ENCODE results near the gene RREB1. TPM values are rescaled to one million over a fixed set of nuclear protein-coding genes. Genes with fewer than 3 reads are reported as not detected.

RREB1 gene
- total and polyA plus RNA-seq, 10 donors, result 3.2 to 72.0 (median 54.6) TPM

- H3K27ac ChIP-seq, result peak overlapping the region in 7 of 8 donors; percentile 55 to 86 (median 80)
- intact Hi-C loops (cut with DNase I; ENCODE audit: low total_unique reads), result no loop called here
- no peak for TF ChIP-seq CTCF (IDR thresholded peaks at IDR 0.05 in 8 of 11, conservative IDR thresholded peaks at IDR 0.05 in 3 of 11)
- TF ChIP-seq POLR2AphosphoS5 (IDR thresholded peaks at IDR 0.05), result peak; percentile 37 to 88 (median 86)
- H3K9me3 ChIP-seq, result no peaks in the 10 kb centered on the region
- DNase-seq, result peak; percentile 93
- H3K4me1 ChIP-seq, result peaks cover 7 to 67% (median 25%) of the 10 kb centered on the region in 6 donors
- H3K36me3 ChIP-seq, result peaks cover 0 to 85% (median 10%) of the 10 kb centered on the region in 6 donors
- no peaks in the 10 kb centered on the region for H3K27me3 ChIP-seq (replicated peaks in 1 of 7)
- peak overlapping the region in 1 of 8 donors; percentile 35 for H3K4me3 ChIP-seq
- 37 to 58% (median 47%) methylated on average over 16 of the region's 16 CpGs for WGBS, 5 donors
These were observed 94.2 kb downstream of the RREB1 start for GRCh38 chr6:7201732-7202541.

GRCh38 chr6:7202950-7203349 lies 95.2 kb downstream of the RREB1 start:
- Histone ChIP-seq H3K27ac (peak overlapping the region in 6 of 8 donors; percentile 55 to 86 (median 82)), H3K9me3 (no peaks in the 10 kb centered on the region), H3K27me3 (replicated peaks in 1 of 7) (no peaks in the 10 kb centered on the region), H3K36me3 (peaks cover 0 to 85% (median 8%) of the 10 kb centered on the region in 6 donors), H3K4me1 (peaks cover 7 to 68% (median 26%) of the 10 kb centered on the region in 6 donors), H3K4me3 (no peak overlapping the region)
- no peak for DNase-seq
- no peak for TF ChIP-seq CTCF (IDR thresholded peaks at IDR 0.05 in 8 of 11, conservative IDR thresholded peaks at IDR 0.05 in 3 of 11)
- TF ChIP-seq POLR2A (IDR thresholded peaks at IDR 0.05), result no peak
- TF ChIP-seq POLR2AphosphoS5 (IDR thresholded peaks at IDR 0.05), result no peak
- intact Hi-C loops (cut with DNase I; ENCODE audit: low total_unique reads), result no loop called here

GRCh38 chr6:7203939-7204338 lies 96.2 kb downstream of the RREB1 start:
- Histone ChIP-seq H3K9me3 (no peaks in the 10 kb centered on the region), H3K27ac (peak overlapping the region in 4 of 8 donors; percentile 22 to 86 (median 84)), H3K4me1 (peaks cover 7 to 78% (median 31%) of the 10 kb centered on the region in 6 donors), H3K36me3 (peaks cover 0 to 85% (median 8%) of the 10 kb centered on the region in 6 donors), H3K4me3 (no peak overlapping the region), H3K27me3 (replicated peaks in 1 of 7) (no peaks in the 10 kb centered on the region)
- intact Hi-C loops (cut with DNase I; ENCODE audit: low total_unique reads), result no loop called here
- 92 to 96% (median 93%) methylated on average over 4 to 8 of the region's 8 CpGs for WGBS, 5 donors
- DNase-seq, result no peak
- no peak for TF ChIP-seq CTCF (IDR thresholded peaks at IDR 0.05 in 8 of 11, conservative IDR thresholded peaks at IDR 0.05 in 3 of 11)
- peak in 1 of 3 donors; percentile 33 for TF ChIP-seq POLR2AphosphoS5 (IDR thresholded peaks at IDR 0.05)

GRCh38 chr6:7204726-7205125 lies 97.0 kb downstream of the RREB1 start:
- H3K9me3 ChIP-seq, result no peaks in the 10 kb centered on the region
- H3K27me3 ChIP-seq (replicated peaks in 1 of 7), result no peaks in the 10 kb centered on the region
- no peak for DNase-seq
- peaks cover 0 to 85% (median 8%) of the 10 kb centered on the region in 6 donors for H3K36me3 ChIP-seq
- peaks cover 7 to 78% (median 32%) of the 10 kb centered on the region in 6 donors for H3K4me1 ChIP-seq
- intact Hi-C loops (cut with DNase I; ENCODE audit: low total_unique reads), result no loop called here
- no peak overlapping the region for H3K27ac ChIP-seq
- no peak for TF ChIP-seq CTCF (IDR thresholded peaks at IDR 0.05 in 8 of 11, conservative IDR thresholded peaks at IDR 0.05 in 3 of 11)
- no peak for TF ChIP-seq POLR2A (IDR thresholded peaks at IDR 0.05)
- no peak for TF ChIP-seq POLR2AphosphoS5 (IDR thresholded peaks at IDR 0.05)
- WGBS, 5 donors, result 79 to 84% (median 81%) methylated on average over 3 of the region's 3 CpGs
- no peak overlapping the region for H3K4me3 ChIP-seq
